ENCODE measurements around the gene KRT6B. TPM values are rescaled to one million over a fixed set of nuclear protein-coding genes. Genes with fewer than 3 reads are reported as not detected.

The KRT6B gene
- total and polyA plus RNA-seq, 4 donors, result 0.18 TPM; not detected in 3

DNA sequence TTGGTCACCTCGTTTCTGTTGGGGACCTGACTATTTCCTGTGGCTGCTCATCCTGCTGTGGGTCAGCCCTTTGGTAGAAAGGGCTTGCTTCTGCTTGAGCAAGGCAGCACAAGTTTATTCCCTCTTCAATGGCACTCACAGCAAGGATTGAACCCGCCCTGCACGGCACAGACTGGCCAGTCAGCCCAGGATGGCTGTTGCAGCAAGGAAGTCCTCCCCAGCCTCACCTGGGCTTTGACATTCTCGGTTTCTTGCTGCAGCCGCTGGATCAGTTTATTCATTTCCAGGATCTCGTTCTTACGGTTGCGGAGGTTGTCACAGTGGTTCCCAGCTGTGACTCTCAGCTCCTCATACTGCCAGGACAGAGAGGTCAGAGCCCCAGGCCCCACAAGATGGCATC, 55.3 kb downstream of the KRT6B start:
- Histone ChIP-seq H3K27ac (ENCODE audit: low read depth in 1 of 2, low read length in 2 of 2) (no peak overlapping the region), H3K36me3 (ENCODE audit: control insufficient read depth in 1 of 2, insufficient read depth in 2 of 2, low read length in 1 of 2) (no peaks in the 10 kb centered on the region), H3K27me3 (ENCODE audit: control insufficient read depth in 1 of 2, insufficient read depth in 2 of 2, low read length in 1 of 2) (no peaks in the 10 kb centered on the region), H3K9me3 (ENCODE audit: control insufficient read depth, low read length) (no peaks in the 10 kb centered on the region), H3K4me3 (ENCODE audit: low read length in 2 of 2) (no peak overlapping the region), H3K4me1 (ENCODE audit: control insufficient read depth in 1 of 2, insufficient read depth in 2 of 2, low read length in 2 of 2) (no peaks in the 10 kb centered on the region)
- intact Hi-C loops (cut with DNase I), result no loop called here
- ATAC-seq (ENCODE audit: low FRiP score) (no peak), DNase-seq (peak; percentile 6 to 51)
- 89 to 95% methylated on average over 8 of the region's 8 CpGs for WGBS, 2 donors

Other genes with a start within 250 kb of the KRT6B start
- gene KRT7, start 218.9 kb downstream of the KRT6B start, total RNA-seq, result 10 to 100 TPM in 1 of 2 donors, 1 to 10 TPM in 1; 8.7 to 17.3 TPM
- 100 to 1,000 TPM in 1 of 2 donors, 10 to 100 TPM in 1; 82.6 to 110 TPM for gene KRT7, start 218.9 kb downstream of the KRT6B start, polyA plus RNA-seq
- gene KRT86, start 177.5 kb downstream of the KRT6B start, total RNA-seq, result under 1 TPM; 0.39 to 0.45 TPM
- gene KRT86, start 177.5 kb downstream of the KRT6B start, polyA plus RNA-seq, result 1 to 10 TPM; 2.1 to 3.2 TPM
- gene KRT81, start 160.6 kb downstream of the KRT6B start, total RNA-seq, result under 1 TPM in 1 of 2 donors, not detected in 1; 0.45 TPM
- 1 to 10 TPM in 1 of 2 donors, not detected in 1; 2.9 TPM for gene KRT81, start 160.6 kb downstream of the KRT6B start, polyA plus RNA-seq
- gene KRT83, start 130.7 kb downstream of the KRT6B start, total RNA-seq, result not detected
- gene KRT83, start 130.7 kb downstream of the KRT6B start, polyA plus RNA-seq, result not detected
- not detected for gene KRT85, start 84.7 kb downstream of the KRT6B start, total RNA-seq
- not detected for gene KRT85, start 84.7 kb downstream of the KRT6B start, polyA plus RNA-seq
- gene KRT84, start 66.5 kb downstream of the KRT6B start, total RNA-seq, result not detected
- gene KRT84, start 66.5 kb downstream of the KRT6B start, polyA plus RNA-seq, result not detected
- not detected for gene KRT82, start 45.8 kb downstream of the KRT6B start, total RNA-seq
- not detected for gene KRT82, start 45.8 kb downstream of the KRT6B start, polyA plus RNA-seq
- gene KRT75, start 17.8 kb downstream of the KRT6B start, total RNA-seq, result not detected
- gene KRT75, start 17.8 kb downstream of the KRT6B start, polyA plus RNA-seq, result not detected
- not detected for gene KRT6C, start 21.7 kb upstream of the KRT6B start, total RNA-seq
- under 1 TPM; 0.08 to 0.25 TPM for gene KRT6C, start 21.7 kb upstream of the KRT6B start, polyA plus RNA-seq
- not detected for gene KRT6A, start 41.1 kb upstream of the KRT6B start, total RNA-seq
- 1 to 10 TPM in 1 of 2 donors, under 1 TPM in 1; 0.38 to 1.8 TPM for gene KRT6A, start 41.1 kb upstream of the KRT6B start, polyA plus RNA-seq
- under 1 TPM in 1 of 2 donors, not detected in 1; 0.87 TPM for gene KRT5, start 68.2 kb upstream of the KRT6B start, total RNA-seq
- gene KRT5, start 68.2 kb upstream of the KRT6B start, polyA plus RNA-seq, result 1 to 10 TPM; 1.4 to 2.4 TPM
- not detected for gene KRT71, start 101.0 kb upstream of the KRT6B start, total RNA-seq
- not detected for gene KRT71, start 101.0 kb upstream of the KRT6B start, polyA plus RNA-seq
- gene KRT74, start 121.7 kb upstream of the KRT6B start, total RNA-seq, result not detected
- gene KRT74, start 121.7 kb upstream of the KRT6B start, polyA plus RNA-seq, result not detected
- gene KRT72, start 149.3 kb upstream of the KRT6B start, total RNA-seq, result not detected
- 1 to 10 TPM in 1 of 2 donors, not detected in 1; 1.6 TPM for gene KRT72, start 149.3 kb upstream of the KRT6B start, polyA plus RNA-seq
- not detected for gene KRT73, start 166.4 kb upstream of the KRT6B start, total RNA-seq
- not detected for gene KRT73, start 166.4 kb upstream of the KRT6B start, polyA plus RNA-seq
- gene KRT2, start 200.1 kb upstream of the KRT6B start, total RNA-seq, result not detected
- under 1 TPM; 0.05 to 0.50 TPM for gene KRT2, start 200.1 kb upstream of the KRT6B start, polyA plus RNA-seq
- under 1 TPM in 1 of 2 donors, not detected in 1; 0.51 TPM for gene KRT1, start 228.3 kb upstream of the KRT6B start, total RNA-seq
- not detected for gene KRT1, start 228.3 kb upstream of the KRT6B start, polyA plus RNA-seq